Measurements from ENCODE around the gene ARFRP1.

DNA sequence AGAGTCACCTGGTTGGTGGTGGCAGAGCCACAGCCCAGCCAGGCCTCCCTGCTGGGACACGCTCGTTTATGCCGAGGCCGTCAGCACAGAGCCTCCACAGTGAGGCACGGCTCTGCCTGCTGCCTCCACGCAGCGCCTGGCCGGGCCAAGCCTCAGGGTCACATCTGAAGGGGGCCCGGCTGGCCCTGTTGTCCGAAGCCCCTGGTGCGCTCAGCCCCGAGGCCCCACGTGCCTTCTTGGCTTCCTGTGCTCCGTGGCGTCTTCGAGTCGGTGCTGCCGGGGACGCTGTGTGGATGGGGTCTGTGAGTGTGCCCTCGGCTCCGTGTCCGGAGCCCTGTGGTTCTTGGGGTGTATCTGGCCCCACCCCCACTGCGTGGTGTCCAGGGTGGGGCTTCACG, 21.7 kb downstream of the ARFRP1 start:
- TF ChIP-seq, protein P1, sequence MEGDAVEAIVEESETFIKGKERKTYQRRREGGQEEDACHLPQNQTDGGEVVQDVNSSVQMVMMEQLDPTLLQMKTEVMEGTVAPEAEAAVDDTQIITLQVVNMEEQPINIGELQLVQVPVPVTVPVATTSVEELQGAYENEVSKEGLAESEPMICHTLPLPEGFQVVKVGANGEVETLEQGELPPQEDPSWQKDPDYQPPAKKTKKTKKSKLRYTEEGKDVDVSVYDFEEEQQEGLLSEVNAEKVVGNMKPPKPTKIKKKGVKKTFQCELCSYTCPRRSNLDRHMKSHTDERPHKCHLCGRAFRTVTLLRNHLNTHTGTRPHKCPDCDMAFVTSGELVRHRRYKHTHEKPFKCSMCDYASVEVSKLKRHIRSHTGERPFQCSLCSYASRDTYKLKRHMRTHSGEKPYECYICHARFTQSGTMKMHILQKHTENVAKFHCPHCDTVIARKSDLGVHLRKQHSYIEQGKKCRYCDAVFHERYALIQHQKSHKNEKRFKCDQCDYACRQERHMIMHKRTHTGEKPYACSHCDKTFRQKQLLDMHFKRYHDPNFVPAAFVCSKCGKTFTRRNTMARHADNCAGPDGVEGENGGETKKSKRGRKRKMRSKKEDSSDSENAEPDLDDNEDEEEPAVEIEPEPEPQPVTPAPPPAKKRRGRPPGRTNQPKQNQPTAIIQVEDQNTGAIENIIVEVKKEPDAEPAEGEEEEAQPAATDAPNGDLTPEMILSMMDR (IDR thresholded peaks at IDR 0.05; ENCODE audit: insufficient read depth, low read length), result no peak
- TF ChIP-seq POLR2AphosphoS5 (IDR thresholded peaks at IDR 0.05; ENCODE audit: low read depth) (no peak), SPI1 (IDR thresholded peaks at IDR 0.05; ENCODE audit: borderline replicate concordance, low read depth) (no peak)
- TF ChIP-seq, protein P2, sequence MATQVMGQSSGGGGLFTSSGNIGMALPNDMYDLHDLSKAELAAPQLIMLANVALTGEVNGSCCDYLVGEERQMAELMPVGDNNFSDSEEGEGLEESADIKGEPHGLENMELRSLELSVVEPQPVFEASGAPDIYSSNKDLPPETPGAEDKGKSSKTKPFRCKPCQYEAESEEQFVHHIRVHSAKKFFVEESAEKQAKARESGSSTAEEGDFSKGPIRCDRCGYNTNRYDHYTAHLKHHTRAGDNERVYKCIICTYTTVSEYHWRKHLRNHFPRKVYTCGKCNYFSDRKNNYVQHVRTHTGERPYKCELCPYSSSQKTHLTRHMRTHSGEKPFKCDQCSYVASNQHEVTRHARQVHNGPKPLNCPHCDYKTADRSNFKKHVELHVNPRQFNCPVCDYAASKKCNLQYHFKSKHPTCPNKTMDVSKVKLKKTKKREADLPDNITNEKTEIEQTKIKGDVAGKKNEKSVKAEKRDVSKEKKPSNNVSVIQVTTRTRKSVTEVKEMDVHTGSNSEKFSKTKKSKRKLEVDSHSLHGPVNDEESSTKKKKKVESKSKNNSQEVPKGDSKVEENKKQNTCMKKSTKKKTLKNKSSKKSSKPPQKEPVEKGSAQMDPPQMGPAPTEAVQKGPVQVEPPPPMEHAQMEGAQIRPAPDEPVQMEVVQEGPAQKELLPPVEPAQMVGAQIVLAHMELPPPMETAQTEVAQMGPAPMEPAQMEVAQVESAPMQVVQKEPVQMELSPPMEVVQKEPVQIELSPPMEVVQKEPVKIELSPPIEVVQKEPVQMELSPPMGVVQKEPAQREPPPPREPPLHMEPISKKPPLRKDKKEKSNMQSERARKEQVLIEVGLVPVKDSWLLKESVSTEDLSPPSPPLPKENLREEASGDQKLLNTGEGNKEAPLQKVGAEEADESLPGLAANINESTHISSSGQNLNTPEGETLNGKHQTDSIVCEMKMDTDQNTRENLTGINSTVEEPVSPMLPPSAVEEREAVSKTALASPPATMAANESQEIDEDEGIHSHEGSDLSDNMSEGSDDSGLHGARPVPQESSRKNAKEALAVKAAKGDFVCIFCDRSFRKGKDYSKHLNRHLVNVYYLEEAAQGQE (IDR thresholded peaks at IDR 0.05; ENCODE audit: insufficient replicate concordance, low read depth), result no peak

All from HL-60 (cell line).